ENCODE results near the gene DDX27.
"Not testable (repeated sequence)": the region's sequence is repeated elsewhere in the genome, so short reads cannot be mapped to it uniquely, and the experiment has no call there.

DDX27 gene

DNA sequence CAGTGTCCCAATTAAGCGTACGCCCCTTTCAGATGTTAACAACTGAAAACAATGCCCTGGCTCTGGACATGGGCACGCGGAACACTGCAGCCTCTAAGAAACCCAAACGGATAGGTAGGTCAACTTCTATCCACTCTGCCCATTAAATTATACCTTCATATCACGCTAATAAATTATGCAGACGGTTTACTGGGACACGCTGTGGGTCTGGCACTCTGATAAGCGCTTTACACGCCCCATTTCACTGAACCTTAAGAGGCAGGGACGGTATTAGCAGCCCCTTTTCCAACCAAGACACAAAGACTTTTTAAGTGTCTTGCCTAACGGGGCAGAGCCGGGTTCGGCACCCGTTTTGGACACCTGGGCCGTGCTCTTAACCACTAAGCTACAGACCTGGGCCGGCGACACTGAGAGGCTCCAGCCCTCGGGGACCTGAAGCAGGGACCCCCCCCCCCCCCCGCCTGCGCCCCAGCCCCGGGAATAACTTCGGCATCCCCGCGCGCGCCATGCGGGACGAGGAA is 31.8 kb upstream of the DDX27 start:
- no peak for DNase-seq (ENCODE audit: low read depth)
- peak overlapping the region; percentile 80 for H3K4me3 ChIP-seq (ENCODE audit: low read length)
- TF ChIP-seq, protein P1, sequence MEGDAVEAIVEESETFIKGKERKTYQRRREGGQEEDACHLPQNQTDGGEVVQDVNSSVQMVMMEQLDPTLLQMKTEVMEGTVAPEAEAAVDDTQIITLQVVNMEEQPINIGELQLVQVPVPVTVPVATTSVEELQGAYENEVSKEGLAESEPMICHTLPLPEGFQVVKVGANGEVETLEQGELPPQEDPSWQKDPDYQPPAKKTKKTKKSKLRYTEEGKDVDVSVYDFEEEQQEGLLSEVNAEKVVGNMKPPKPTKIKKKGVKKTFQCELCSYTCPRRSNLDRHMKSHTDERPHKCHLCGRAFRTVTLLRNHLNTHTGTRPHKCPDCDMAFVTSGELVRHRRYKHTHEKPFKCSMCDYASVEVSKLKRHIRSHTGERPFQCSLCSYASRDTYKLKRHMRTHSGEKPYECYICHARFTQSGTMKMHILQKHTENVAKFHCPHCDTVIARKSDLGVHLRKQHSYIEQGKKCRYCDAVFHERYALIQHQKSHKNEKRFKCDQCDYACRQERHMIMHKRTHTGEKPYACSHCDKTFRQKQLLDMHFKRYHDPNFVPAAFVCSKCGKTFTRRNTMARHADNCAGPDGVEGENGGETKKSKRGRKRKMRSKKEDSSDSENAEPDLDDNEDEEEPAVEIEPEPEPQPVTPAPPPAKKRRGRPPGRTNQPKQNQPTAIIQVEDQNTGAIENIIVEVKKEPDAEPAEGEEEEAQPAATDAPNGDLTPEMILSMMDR (conservative IDR thresholded peaks at IDR 0.05; ENCODE audit: low read length), result no peak

DNA sequence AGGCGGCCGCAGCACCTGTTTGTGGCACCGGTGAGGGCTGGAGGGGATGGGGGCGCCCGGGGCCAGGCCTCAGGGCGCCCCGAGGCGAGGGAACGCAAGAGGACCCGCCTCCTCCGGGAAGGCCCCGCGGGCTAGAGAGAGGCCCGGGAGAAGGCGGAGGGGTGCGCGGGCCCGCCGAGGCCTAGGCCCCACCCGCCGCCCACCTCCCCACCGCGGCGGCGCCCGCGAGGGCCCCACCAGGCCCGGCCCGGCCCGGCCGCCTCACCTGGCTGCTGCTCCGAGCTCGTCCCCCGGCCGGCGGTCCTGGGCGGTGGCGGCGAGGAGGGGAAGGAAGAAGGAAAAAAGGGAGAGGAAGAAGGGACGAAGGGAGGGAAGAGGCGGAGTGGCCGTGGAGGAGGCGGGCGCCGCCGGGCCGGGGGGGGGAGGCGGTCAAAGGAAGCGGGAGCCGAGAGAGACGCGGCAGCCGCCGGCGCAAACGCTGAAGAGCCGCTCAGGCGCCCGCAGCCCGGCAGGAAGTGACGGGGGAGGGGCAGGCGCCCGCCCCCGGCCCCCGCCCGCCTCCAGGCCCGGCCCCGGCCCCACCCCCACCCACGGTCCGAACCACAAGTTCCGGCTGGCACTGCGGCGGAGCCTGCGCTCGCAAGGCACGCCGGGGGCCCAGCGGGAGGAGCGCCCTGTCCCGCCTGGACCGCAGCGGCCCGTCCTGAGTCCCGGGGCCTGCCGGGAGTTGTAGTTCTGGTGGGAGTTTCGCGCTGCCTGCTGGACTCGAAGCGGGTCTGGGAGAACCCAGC is 31.2 kb upstream of the DDX27 start, which contains the start of gene STAU1:
Gene STAU1 (minus strand): TSS at position 484 of the 791 bp plus-strand sequence. CDS start 22,133 bp downstream, outside the sequence.
- TF ChIP-seq, protein P1 (conservative IDR thresholded peaks at IDR 0.05; ENCODE audit: low read length), result no peak
- peak within 1 kb of the TSS; percentile 80 for H3K4me3 ChIP-seq (ENCODE audit: low read length)
- peak; percentile 96 for DNase-seq (ENCODE audit: low read depth)

DNA sequence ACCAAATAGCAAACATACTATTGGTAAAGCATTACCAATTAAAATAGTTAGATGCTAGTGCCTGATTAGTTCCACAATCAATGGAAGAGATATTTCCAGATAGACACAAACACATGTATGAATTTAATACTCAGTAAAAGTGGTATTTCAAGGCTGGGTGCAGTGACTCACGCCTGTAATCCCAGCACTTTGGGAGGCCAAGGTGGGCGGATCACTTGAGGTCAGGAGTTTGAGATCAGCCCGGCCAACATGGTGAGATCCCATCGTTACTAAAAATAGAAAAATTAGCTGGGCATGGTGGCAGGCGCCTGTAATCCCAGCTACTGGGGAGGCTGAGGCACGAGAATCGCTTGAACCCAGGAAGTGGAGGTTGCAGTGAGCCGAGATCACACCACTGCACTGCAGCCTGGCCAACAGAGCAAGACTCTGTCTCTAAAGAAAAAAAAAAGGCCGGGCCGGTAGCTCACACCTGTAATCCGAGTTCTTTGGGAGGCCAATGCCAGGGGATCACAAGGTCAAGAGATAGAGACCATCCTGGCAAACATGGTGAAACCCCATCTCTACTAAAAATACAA is 26.2 kb upstream of the DDX27 start:
- DNase-seq (ENCODE audit: low read depth); H3K4me3 ChIP-seq (ENCODE audit: low read length): not testable (repeated sequence)

DNA sequence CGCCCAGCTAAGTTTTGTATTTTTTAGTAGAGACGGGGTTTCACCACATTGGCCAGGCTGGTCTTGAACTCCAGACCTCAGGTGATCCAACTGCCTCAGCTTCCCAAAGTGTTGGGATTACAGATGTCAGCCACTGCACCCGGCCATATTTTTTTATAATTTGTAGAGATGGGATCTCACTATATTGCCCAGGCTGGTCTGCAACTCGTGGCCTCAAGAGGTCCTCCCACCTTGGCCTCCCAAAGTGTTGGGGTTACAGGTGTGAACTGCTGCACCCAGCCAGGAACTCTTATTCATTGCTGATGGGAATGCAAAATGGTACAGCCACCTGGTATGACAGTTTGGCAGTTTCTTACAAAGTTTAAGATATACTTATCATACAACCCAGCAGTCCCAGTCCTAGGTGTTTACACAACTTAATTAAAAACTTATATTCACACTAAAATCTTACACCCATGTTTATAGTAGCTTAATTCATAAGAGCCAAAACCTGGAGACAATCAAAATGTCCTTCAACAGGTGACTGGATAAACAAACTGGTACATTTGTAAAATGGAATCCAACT is 19.4 kb upstream of the DDX27 start:
- TF ChIP-seq, protein P1 (conservative IDR thresholded peaks at IDR 0.05; ENCODE audit: low read length), result no peak
- no peak for DNase-seq (ENCODE audit: low read depth)
- no peak overlapping the region for H3K4me3 ChIP-seq (ENCODE audit: low read length)

DNA sequence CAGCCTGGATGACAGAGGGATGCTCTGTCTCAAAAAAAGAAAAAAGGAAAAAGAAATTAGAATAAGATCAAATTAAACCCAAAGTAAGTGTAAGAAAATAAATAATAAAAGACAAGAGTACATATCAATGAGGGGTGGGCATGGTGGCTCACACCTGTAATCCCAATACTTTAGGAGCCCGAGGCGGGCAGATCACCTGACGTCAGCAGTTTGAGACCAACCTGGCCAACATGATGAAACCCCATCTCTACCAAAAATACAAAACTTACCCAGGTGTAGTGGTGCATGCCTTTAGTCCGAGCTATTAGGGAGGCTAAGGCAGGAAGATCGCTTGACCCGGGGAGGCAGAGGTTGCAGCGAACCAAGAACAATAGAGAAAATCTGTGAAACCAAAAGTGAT is 16.2 kb upstream of the DDX27 start:
- TF ChIP-seq, protein P1 (conservative IDR thresholded peaks at IDR 0.05; ENCODE audit: low read length), result no peak
- H3K4me3 ChIP-seq (ENCODE audit: low read length), result no peak overlapping the region
- no peak for DNase-seq (ENCODE audit: low read depth)

DNA sequence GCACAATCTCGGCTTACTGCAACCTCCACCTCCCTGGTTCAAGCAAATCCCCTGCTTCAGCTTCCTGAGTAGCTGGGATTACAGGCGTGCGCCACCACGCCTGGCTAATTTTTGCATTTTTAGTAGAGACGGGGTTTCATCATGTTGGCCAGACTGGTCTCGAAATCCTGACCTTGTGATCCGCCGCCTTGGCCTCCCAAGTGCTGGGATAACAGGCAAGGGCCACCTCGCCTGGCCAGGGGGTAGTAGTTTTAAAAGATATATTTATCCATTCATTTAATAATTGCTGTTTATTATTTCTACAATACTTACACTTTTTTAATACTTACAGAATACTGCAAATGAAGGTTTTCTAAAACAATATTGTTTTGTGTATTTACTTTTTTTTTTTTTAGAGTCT is 15.5 kb upstream of the DDX27 start:
- no peak for DNase-seq (ENCODE audit: low read depth)
- no peak overlapping the region for H3K4me3 ChIP-seq (ENCODE audit: low read length)
- TF ChIP-seq, protein P1 (conservative IDR thresholded peaks at IDR 0.05; ENCODE audit: low read length), result no peak

DNA sequence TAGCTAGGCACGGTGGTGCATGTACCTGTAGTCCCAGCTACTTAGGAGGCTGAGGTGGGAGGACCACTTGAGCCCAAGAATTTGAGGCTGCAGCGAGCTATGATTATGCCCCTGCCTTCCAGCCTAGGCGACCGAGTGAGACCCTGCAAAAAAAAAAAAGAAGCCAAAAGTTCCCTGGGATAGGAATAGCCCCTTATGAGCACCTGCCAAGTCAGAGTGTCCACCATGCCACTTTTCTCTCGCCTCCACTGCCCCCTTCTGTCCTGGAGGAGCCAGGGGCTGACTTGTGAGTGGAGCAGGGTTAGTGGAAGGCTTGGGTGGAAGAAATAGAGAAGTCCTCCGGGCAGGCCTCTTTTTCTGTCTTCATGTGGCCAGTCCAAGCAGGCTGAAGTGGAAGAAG is 12.1 kb upstream of the DDX27 start:
- DNase-seq (ENCODE audit: low read depth), result no peak
- TF ChIP-seq, protein P1 (conservative IDR thresholded peaks at IDR 0.05; ENCODE audit: low read length), result no peak
- no peak overlapping the region for H3K4me3 ChIP-seq (ENCODE audit: low read length)

Data from AG10803 (cell line).